Body of pancreas (tissue), 4 donors: Measurements from ENCODE around the gene DMBT1.

ENCODE experiments used
- POLR2A ChIP-seq, 3 donors: fragments of 450-650 bp; IDR thresholded peaks; one replicate each; pipeline ENCODE4 v1.6.1; 2016; ENCODE audit warnings: antibody characterized with exemption in 3 of 3, mild to moderate bottlenecking in 2 of 3
- TF ChIP-seq, protein P1 (sequence below), 7 experiments: fragments of 450-650 bp in 4 of 7; fragments of 200-600 bp in 3 of 7; sonication (generic) in 3 of 7; IDR thresholded peaks; one replicate each; pipeline ENCODE4 v1.5.1; 2016 to 2019; ENCODE audit warnings: antibody characterized with exemption in 7 of 7

GRCh38 chr10:122576291-122576690, 15.7 kb downstream of the DMBT1 start:
- TF ChIP-seq, protein P1, sequence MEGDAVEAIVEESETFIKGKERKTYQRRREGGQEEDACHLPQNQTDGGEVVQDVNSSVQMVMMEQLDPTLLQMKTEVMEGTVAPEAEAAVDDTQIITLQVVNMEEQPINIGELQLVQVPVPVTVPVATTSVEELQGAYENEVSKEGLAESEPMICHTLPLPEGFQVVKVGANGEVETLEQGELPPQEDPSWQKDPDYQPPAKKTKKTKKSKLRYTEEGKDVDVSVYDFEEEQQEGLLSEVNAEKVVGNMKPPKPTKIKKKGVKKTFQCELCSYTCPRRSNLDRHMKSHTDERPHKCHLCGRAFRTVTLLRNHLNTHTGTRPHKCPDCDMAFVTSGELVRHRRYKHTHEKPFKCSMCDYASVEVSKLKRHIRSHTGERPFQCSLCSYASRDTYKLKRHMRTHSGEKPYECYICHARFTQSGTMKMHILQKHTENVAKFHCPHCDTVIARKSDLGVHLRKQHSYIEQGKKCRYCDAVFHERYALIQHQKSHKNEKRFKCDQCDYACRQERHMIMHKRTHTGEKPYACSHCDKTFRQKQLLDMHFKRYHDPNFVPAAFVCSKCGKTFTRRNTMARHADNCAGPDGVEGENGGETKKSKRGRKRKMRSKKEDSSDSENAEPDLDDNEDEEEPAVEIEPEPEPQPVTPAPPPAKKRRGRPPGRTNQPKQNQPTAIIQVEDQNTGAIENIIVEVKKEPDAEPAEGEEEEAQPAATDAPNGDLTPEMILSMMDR (IDR thresholded peaks at IDR 0.05), result no peak
- no peak for TF ChIP-seq POLR2A (IDR thresholded peaks at IDR 0.05)
